ENCODE data around the gene WFDC13. TPM values are rescaled to one million over a fixed set of nuclear protein-coding genes. Genes with fewer than 3 reads are reported as not detected.

WFDC13 gene
- total RNA-seq, 6 experiments from 2014 or later: not detected

- Histone ChIP-seq H3K4me1 (no peaks in the 10 kb centered on the region), H3K4me3 (no peak overlapping the region), H3K36me3 (no peaks in the 10 kb centered on the region), H3K9me3 (no peaks in the 10 kb centered on the region), H3K27ac (no peak overlapping the region), H3K27me3 (peaks cover 0 to 3% of the 10 kb centered on the region in 2 donors)
- ATAC-seq: no peak
- WGBS (ENCODE audit: insufficient coverage, low coverage, low lambda C conversion rate, missing lambda C conversion rate): no CpG with 5 or more reads among the region's 23 CpGs
- intact Hi-C loops (cut with DNase I): no loop called here
- DNase-seq: no peak
- TF ChIP-seq POLR2A (IDR thresholded peaks at IDR 0.05) (no peak), CTCF (IDR thresholded peaks at IDR 0.05) (no peak)
Measured at GRCh38 chr20:45735988-45736387, 34.1 kb downstream of the WFDC13 start.

- ATAC-seq: no peak
- TF ChIP-seq CTCF (IDR thresholded peaks at IDR 0.05): no peak
- no peak for TF ChIP-seq POLR2A (IDR thresholded peaks at IDR 0.05)
- no peaks in the 10 kb centered on the region for H3K4me1 ChIP-seq
Measured at GRCh38 chr20:45742596-45742995, 40.8 kb downstream of the WFDC13 start.

GRCh38 chr20:45745015-45745414 is 43.2 kb downstream of the WFDC13 start:
- TF ChIP-seq CTCF (IDR thresholded peaks at IDR 0.05): no peak
- no peak for DNase-seq
- Histone ChIP-seq H3K36me3 (no peaks in the 10 kb centered on the region), H3K4me3 (no peak overlapping the region), H3K9me3 (no peaks in the 10 kb centered on the region), H3K4me1 (no peaks in the 10 kb centered on the region), H3K27ac (no peak overlapping the region), H3K27me3 (no peaks in the 10 kb centered on the region)
- intact Hi-C loops (cut with DNase I): no loop called here
- ATAC-seq: no peak

More at GRCh38 chr20:45742596-45742995, 40.8 kb downstream of the WFDC13 start:
- WGBS (ENCODE audit: insufficient coverage, low coverage, low lambda C conversion rate, missing lambda C conversion rate): 73% methylated on average over 4 of the region's 4 CpGs
- H3K36me3 ChIP-seq: no peaks in the 10 kb centered on the region
- no peak overlapping the region for H3K4me3 ChIP-seq
- DNase-seq: no peak
- intact Hi-C loops (cut with DNase I): no loop called here
- no peaks in the 10 kb centered on the region for H3K9me3 ChIP-seq
- no peak overlapping the region for H3K27ac ChIP-seq
- no peaks in the 10 kb centered on the region for H3K27me3 ChIP-seq

GRCh38 chr20:45751721-45752120 is 49.9 kb downstream of the WFDC13 start:
- H3K9me3 ChIP-seq: no peaks in the 10 kb centered on the region
- WGBS (ENCODE audit: insufficient coverage, low coverage, low lambda C conversion rate, missing lambda C conversion rate): 91% methylated on average over 1 of the region's 1 CpG
- no peak for ATAC-seq
- no peak overlapping the region for H3K27ac ChIP-seq
- intact Hi-C loops (cut with DNase I): no loop called here
- no peak for DNase-seq
- H3K36me3 ChIP-seq: no peaks in the 10 kb centered on the region
- H3K4me3 ChIP-seq: no peak overlapping the region
- no peaks in the 10 kb centered on the region for H3K4me1 ChIP-seq
- no peaks in the 10 kb centered on the region for H3K27me3 ChIP-seq
- TF ChIP-seq POLR2A (IDR thresholded peaks at IDR 0.05) (no peak), CTCF (IDR thresholded peaks at IDR 0.05) (no peak)

- Histone ChIP-seq H3K36me3 (no peaks in the 10 kb centered on the region), H3K27ac (no peak overlapping the region), H3K4me1 (no peaks in the 10 kb centered on the region), H3K4me3 (no peak overlapping the region), H3K9me3 (no peaks in the 10 kb centered on the region), H3K27me3 (no peaks in the 10 kb centered on the region)
- ATAC-seq (no peak), DNase-seq (no peak)
- intact Hi-C loops (cut with DNase I): no loop called here
- no peak for TF ChIP-seq CTCF (IDR thresholded peaks at IDR 0.05)
- no peak for TF ChIP-seq POLR2A (IDR thresholded peaks at IDR 0.05)
- 71% methylated on average over 3 of the region's 3 CpGs for WGBS (ENCODE audit: insufficient coverage, low coverage, low lambda C conversion rate, missing lambda C conversion rate)
Measured at GRCh38 chr20:45752746-45753145, 50.9 kb downstream of the WFDC13 start.

Measured in right lobe of liver (tissue), 6 donors.